Esophagus (tissue), 2 donors: ENCODE measurements around the gene SETD2. TPM values are rescaled to one million over a fixed set of nuclear protein-coding genes. Genes with fewer than 3 reads are reported as not detected.

ENCODE experiments used
- H3K27ac ChIP-seq, 2 donors: one replicate each; pipeline ENCODE4 v1.5.1; 2013; ENCODE audit warnings: low read depth in 2 of 2, mild to moderate bottlenecking in 2 of 2, inconsistent platforms in 1 of 2, low read length in 1 of 2, moderate library complexity in 1 of 2
- H3K27me3 ChIP-seq, 2 donors: one replicate each; pipeline ENCODE4 v1.6.1; 2013; ENCODE audit warnings: low read length in 2 of 2, control low read depth in 1 of 2, mild to moderate bottlenecking in 1 of 2; ENCODE audit not compliant: insufficient read depth in 2 of 2, control insufficient read depth in 1 of 2
- H3K36me3 ChIP-seq, 2 donors: one replicate each; pipeline ENCODE4 v1.6.1; 2013; ENCODE audit warnings: low read length in 1 of 2; ENCODE audit not compliant: control insufficient read depth in 2 of 2, insufficient read depth in 2 of 2
- H3K4me1 ChIP-seq, 2 donors: one replicate each; pipeline ENCODE4 v1.6.1; 2013; ENCODE audit warnings: low read length in 1 of 2; ENCODE audit not compliant: control insufficient read depth in 2 of 2, insufficient read depth in 2 of 2
- H3K4me3 ChIP-seq, 2 donors: one replicate each; pipeline ENCODE4 v1.5.1; 2013; ENCODE audit warnings: low read length in 2 of 2, mild to moderate bottlenecking in 2 of 2, low read depth in 1 of 2, moderate library complexity in 1 of 2
- H3K9me3 ChIP-seq, 2 donors: one replicate each; pipeline ENCODE4 v1.6.1; 2013; ENCODE audit warnings: mild to moderate bottlenecking in 2 of 2, low read depth in 1 of 2, low read length in 1 of 2, moderate library complexity in 1 of 2; ENCODE audit not compliant: control insufficient read depth in 2 of 2, insufficient read depth in 1 of 2
- WGBS, 2 donors: extraction: QIAGEN DNeasy Blood & Tissue Kit; methylation state at CpG; one replicate each; pipeline ENCODE4 v1.1.7; 2013; 5-methylcytosine and 5-hydroxymethylcytosine counted together
- polyA plus RNA-seq, 2 donors: library from polyadenylated mRNA; stranded (reverse); fragments of 200-250 nt; gene quantifications; one replicate each; pipeline ENCODE4 v1.2.3, GENCODE V29; 2013
- donor health status: healthy with polysubstance abuse.
- donor health status: Bipolar disorder and iron deficiency.

Gene SETD2
- polyA plus RNA-seq, 2 donors: 9.0 to 11.7 TPM

DNA sequence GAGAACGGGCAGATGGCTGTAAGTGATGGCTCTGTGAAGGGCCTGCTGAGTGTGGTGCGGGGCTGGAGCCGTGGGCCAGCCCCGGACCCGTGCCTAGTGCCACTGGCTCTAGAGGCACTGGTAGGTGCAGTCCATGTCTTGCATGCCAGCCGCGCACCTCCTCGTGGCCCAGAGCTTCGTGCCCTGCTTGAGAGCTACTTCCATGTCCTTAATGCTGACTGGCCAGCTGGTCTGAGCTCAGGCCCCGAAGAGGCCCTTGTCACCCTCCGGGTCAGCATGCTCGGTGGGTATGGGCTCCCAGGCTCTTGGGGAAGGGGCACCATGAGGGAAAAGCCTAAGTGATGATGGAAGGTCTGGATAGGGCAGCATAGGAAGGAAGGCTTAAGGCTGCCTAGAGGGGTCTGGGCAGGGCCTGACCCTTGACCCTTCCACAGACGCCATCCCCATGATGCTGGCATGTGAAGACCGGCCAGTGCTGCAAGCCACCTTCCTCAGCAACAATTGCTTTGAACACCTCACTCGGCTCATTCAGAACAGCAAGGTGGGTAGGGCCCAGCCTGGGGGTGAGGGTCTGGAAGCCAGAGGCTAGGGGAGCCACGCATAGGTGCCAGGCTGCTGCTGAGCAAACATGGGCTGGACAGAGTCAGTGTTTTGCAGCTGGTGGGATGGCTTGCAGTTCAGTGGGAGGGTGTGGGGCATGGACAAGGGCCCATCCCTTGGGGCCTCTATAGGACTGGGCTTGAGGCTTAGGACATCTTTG is 172.3 kb downstream of the SETD2 start:
- Histone ChIP-seq H3K27me3 (no peaks in the 10 kb centered on the region), H3K4me1 (peaks cover 8 to 19% of the 10 kb centered on the region in 2 donors), H3K36me3 (peaks cover 15 to 73% of the 10 kb centered on the region in 2 donors), H3K27ac (peak overlapping the region in 1 of 2 donors; percentile 9), H3K9me3 (no peaks in the 10 kb centered on the region), H3K4me3 (no peak overlapping the region)
- 92 to 98% methylated on average over 16 of the region's 16 CpGs for WGBS, 2 donors

DNA sequence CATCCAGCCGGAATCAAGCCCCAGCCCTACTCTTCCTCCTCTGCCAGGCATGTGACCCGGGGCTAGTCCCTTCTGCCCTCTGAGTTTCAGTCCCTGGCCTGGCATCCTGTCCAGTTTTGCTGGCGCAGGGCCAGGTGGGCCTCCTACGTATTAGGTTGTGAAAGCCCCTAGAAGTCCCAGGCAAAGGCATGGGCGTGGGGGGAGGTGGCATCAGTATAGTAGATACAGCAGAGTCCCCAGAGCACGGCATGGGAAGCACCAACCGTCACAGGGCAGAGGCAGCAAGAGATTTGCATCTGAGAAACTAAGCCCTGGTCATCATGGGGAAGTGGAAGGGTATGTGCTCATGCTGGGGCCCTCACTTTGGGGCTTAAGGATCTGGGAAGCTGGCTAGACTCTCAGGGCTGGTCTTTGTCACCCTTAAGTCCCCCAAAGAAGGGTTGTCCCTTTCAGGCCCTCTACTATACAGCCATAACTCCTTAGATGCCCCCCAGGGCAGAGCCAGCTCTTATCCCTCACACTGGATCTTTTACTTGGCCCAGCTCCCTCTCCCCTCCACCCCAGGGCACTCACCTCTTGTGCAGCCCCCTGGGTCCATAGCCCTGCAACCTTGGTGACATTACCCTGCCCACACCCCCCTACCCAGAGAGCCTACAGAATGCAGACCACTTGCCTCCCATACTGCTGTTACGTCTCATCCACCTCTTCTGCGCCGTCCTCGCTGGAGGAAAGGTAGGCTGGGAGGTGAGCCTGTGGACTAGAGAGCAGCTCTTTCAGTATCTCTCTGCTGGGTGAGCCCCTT is 173.1 kb downstream of the SETD2 start:
- peaks cover 15 to 71% of the 10 kb centered on the region in 2 donors for H3K36me3 ChIP-seq
- H3K27ac ChIP-seq: no peak overlapping the region
- WGBS, 2 donors: 79 to 81% methylated on average over 11 of the region's 11 CpGs
- H3K4me3 ChIP-seq: no peak overlapping the region
- H3K9me3 ChIP-seq: no peaks in the 10 kb centered on the region
- no peaks in the 10 kb centered on the region for H3K27me3 ChIP-seq
- peaks cover 12 to 26% of the 10 kb centered on the region in 2 donors for H3K4me1 ChIP-seq

DNA sequence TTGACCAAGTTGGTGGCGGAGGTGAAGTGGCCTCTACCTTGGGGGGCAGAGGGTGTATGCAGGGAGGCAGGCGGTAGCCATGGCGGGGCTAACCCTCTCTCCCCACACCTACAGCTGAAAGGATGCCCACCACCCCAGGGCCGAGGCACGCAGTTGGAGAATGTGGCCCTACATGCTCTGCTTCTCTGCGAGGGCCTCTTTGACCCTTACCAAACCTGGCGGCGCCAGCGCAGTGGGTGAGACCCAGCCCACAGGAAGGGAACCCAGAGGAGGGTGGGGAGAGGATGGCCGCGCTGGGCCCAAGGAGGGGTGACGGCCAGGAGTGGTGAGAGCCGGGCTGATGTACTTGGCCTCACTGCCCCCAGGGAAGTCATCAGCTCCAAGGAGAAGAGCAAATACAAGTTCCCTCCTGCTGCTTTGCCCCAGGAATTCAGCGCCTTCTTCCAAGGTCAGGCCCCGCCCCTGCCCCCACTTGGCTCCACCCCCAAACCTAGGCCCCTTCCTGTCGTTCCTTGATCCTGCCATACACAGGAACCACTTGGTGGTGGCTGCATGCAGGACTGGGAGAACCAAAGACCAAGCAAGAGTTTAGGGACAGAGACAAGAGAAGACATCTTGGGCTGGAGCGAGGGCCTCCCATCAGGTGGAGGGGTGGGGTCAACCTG is 174.6 kb downstream of the SETD2 start:
- Histone ChIP-seq H3K9me3 (no peaks in the 10 kb centered on the region), H3K36me3 (peaks cover 12 to 65% of the 10 kb centered on the region in 2 donors), H3K27ac (peak overlapping the region in 1 of 2 donors; percentile 94), H3K4me1 (peaks cover 15 to 40% of the 10 kb centered on the region in 2 donors), H3K27me3 (no peaks in the 10 kb centered on the region), H3K4me3 (no peak overlapping the region)
- WGBS, 2 donors: 86 to 87% methylated on average over 17 of the region's 17 CpGs

DNA sequence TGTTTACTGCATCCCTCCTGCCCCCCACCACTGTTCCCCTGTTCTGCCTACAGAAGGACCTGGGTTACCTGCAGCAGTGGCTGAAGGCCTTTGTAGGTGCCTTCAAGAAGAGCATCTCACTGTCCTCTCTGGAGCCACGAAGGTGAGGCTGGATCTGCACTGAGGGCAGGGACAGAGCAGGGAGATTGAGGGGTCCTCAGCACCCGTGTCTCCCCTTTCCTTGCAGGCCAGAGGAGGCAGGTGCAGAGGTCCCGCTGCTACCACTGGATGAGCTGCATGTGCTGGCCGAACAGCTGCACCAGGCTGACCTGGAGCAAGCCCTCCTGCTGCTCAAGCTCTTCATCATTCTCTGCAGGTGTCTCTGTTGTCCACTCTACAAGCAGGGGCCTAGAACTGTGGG is 175.3 kb downstream of the SETD2 start:
- peaks cover 12 to 60% of the 10 kb centered on the region in 2 donors for H3K36me3 ChIP-seq
- peaks cover 15 to 41% of the 10 kb centered on the region in 2 donors for H3K4me1 ChIP-seq
- no peaks in the 10 kb centered on the region for H3K27me3 ChIP-seq
- peak overlapping the region in 1 of 2 donors; percentile 94 for H3K27ac ChIP-seq
- no peak overlapping the region for H3K4me3 ChIP-seq
- H3K9me3 ChIP-seq: no peaks in the 10 kb centered on the region
- WGBS, 2 donors: 92 to 94% methylated on average over 4 of the region's 4 CpGs

DNA sequence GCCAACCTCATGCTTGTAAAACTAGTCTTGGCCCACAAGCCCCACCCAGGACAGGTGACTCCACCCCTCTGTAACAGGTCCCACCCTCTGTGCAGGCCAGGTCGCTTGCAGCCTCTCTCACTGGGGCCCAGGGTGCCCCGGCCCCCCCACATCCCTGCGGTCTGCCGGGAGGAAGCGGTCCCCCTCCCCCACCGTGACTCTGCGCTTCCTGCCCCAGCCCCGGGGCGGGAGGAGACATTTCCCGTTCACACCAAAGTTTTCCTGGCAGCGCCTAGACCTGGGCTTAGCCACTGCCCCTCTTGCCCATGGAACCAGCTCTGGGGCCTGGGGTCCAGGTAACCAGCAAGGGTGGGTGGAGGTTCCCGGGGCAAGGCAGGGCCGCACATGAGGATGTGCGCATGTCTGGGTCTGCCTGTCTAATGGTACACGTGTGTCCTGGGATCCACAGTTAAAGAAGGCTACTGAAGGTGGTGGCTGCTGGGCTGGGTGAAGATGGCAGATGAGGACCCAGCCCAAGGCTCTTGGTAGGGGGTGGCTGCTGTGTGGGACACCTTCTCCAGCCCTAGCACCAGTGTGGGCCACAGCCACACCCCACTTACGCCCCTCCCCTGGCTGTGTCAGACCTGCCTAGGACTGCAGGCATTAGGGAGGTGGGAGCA is 176.0 kb downstream of the SETD2 start:
- 50 to 54% methylated on average over 16 of the region's 16 CpGs for WGBS, 2 donors
- peaks cover 16 to 44% of the 10 kb centered on the region in 2 donors for H3K4me1 ChIP-seq
- no peaks in the 10 kb centered on the region for H3K27me3 ChIP-seq
- H3K27ac ChIP-seq: peak overlapping the region; percentile 90 to 94
- no peaks in the 10 kb centered on the region for H3K9me3 ChIP-seq
- peak overlapping the region in 1 of 2 donors; percentile 0 for H3K4me3 ChIP-seq
- H3K36me3 ChIP-seq: peaks cover 12 to 54% of the 10 kb centered on the region in 2 donors

DNA sequence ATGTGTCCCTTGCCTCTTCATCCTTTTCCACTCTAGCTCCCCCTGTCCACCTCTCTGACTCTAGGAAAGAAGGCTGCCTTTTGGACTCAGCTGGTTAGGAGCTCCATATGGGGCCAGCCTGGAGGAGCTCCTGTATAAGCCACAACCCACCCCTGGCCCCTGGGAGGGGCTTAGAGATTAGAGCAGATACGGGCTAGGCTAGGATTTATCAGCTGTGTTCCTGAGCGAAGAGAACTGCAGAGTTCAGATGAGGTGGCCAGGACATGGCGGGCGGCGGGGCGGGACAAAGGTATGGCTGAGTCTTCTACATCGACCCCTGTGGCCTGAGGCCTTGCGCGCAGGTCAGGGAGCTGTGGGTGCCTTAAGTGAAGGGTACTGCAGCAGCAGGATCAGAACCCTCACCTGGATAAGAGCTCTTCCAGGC is 176.6 kb downstream of the SETD2 start:
- H3K36me3 ChIP-seq: peaks cover 12 to 50% of the 10 kb centered on the region in 2 donors
- peaks cover 18 to 49% of the 10 kb centered on the region in 2 donors for H3K4me1 ChIP-seq
- H3K27me3 ChIP-seq: no peaks in the 10 kb centered on the region
- H3K27ac ChIP-seq: peak overlapping the region; percentile 90 to 94
- 69 to 77% methylated on average over 9 of the region's 9 CpGs for WGBS, 2 donors
- H3K4me3 ChIP-seq: no peak overlapping the region
- no peaks in the 10 kb centered on the region for H3K9me3 ChIP-seq

DNA sequence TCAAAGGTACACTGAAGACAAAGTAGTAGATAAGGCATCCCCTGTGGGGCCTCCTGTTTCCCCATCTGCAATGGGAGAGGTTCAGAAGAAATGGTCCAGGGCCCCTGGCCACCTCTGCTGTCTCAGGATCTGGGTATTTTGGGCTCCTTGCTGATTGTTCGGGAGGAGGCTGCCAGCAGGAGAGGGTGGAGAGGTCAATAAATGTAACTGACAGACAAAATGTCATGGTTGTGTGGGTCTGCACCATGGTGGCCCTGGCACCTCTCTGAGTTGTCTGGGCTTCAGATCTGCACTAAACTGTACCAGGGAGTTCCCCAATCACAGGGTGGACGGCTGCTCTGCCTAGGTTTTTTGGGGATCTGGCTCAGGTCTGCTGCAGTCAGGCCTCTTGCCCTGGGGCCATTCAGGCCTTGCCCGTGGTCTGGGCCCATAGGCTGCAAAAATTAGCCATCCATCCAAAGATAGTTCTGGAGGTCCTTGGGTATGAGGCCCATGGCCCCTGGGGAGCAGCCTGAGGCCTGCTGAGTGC is 177.1 kb downstream of the SETD2 start:
- Histone ChIP-seq H3K4me3 (no peak overlapping the region), H3K4me1 (peaks cover 18 to 49% of the 10 kb centered on the region in 2 donors), H3K9me3 (no peaks in the 10 kb centered on the region)

DNA sequence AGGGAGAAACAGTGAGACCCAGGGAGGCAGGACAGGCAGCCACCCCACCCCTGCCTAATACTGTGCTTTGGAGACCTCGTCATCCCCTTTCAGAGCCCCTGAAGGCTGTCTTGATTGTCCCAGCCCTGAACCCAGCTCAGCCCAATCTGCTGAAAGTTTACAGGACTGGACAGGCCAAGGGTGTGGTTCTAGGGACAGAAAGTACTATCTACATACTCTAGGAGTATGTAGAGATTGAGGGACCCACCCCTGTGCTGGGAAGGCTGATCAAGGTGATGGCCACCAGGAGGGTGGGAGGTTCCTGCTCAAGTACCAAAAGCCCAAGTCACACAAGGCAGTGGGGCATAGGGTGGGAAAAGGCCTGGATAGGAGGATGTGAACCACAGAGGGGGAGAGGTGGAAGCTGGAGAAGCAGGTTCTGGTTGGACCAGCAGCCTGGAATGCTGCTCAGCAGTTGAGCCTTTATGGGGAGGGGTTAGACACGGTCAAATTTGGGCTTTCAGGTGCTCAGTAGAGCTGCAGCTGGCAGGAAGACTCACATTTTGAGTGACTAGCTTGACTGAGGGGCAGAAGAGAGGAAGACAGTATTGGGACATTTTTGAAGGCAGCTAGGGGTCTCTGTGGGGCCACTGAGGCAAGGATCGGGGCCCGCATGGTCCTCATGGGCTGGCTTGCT is 177.7 kb downstream of the SETD2 start:
- Histone ChIP-seq H3K27ac (peak overlapping the region; percentile 90 to 94), H3K4me3 (peak overlapping the region in 1 of 2 donors; percentile 3), H3K9me3 (no peaks in the 10 kb centered on the region), H3K36me3 (peaks cover 4 to 40% of the 10 kb centered on the region in 2 donors), H3K4me1 (peaks cover 18 to 53% of the 10 kb centered on the region in 2 donors), H3K27me3 (no peaks in the 10 kb centered on the region)
- 76 to 83% methylated on average over 4 of the region's 4 CpGs for WGBS, 2 donors

More for the DNA sequence above, 177.1 kb downstream of the SETD2 start:
- WGBS, 2 donors: 81 to 82% methylated on average over 3 of the region's 3 CpGs
- Histone ChIP-seq H3K27ac (peak overlapping the region; percentile 90 to 94), H3K27me3 (no peaks in the 10 kb centered on the region), H3K36me3 (peaks cover 9 to 46% of the 10 kb centered on the region in 2 donors)
